WTC11 (cell line): Measurements from ENCODE around the gene DRG2. TPM values are rescaled to one million over a fixed set of nuclear protein-coding genes. Genes with fewer than 3 reads are reported as not detected.

Experiments
- ATAC-seq: fragments of 200-7000 bp; cut with Tn5 transposase; 2 replicates; pipeline ENCODE4 v1.10.0; 2021; ENCODE audit warnings: mild to moderate bottlenecking, moderate library complexity
- CTCF ChIA-PET: fragments of 300-600 bp; sonication (Branson Sonifier 250); formaldehyde crosslinking; loops from one replicate; lab custom pipeline; 2021; ENCODE audit warnings: antibody characterized with exemption; lab: Charles Lee
- POLR2A ChIA-PET: fragments of 350-600 bp; sonication (Branson Sonifier 250); formaldehyde crosslinking; loops from one replicate; lab custom pipeline; 2021; ENCODE audit warnings: antibody characterized with exemption; lab: Charles Lee
- DNase-seq: peaks from one replicate; pipeline ENCODE4 v3.0.0; 2021; ENCODE audit warnings: low spot score
- H3K27ac Mint-ChIP-seq: 2 replicates; pipeline ENCODE4 v1.8.0; 2021; ENCODE audit warnings: mixed read lengths
- H3K27me3 Mint-ChIP-seq: 2 replicates; pipeline ENCODE4 v1.8.0; 2021; ENCODE audit warnings: low read depth, mild to moderate bottlenecking, moderate library complexity, mixed read lengths
- H3K36me3 Mint-ChIP-seq: 2 replicates; pipeline ENCODE4 v1.8.0; 2021; ENCODE audit warnings: mixed read lengths
- H3K4me1 Mint-ChIP-seq: 2 replicates; pipeline ENCODE4 v1.8.0; 2022; ENCODE audit warnings: mixed read lengths
- H3K4me3 Mint-ChIP-seq: 2 replicates; pipeline ENCODE4 v1.8.0; 2021; ENCODE audit warnings: mild to moderate bottlenecking, moderate library complexity, mixed read lengths
- H3K9me3 Mint-ChIP-seq: 2 replicates; pipeline ENCODE4 v1.8.0; 2021; ENCODE audit warnings: mixed read lengths
- EMX1 ChIP-seq: fragments of 250-450 bp; sonication (Bioruptor Pico); IDR thresholded peaks from 2 replicates; pipeline ENCODE4 v1.8.0; 2021; ENCODE audit warnings: mild to moderate bottlenecking
- ETV6 ChIP-seq: sonication (generic); formaldehyde crosslinking; IDR thresholded peaks from 2 replicates; pipeline ENCODE4 v1.8.1; 2022; ENCODE audit warnings: mild to moderate bottlenecking, missing genetic modification reagents
- FOXK1 ChIP-seq: sonication (generic); formaldehyde crosslinking; IDR thresholded peaks from 2 replicates; pipeline ENCODE4 v1.8.0; 2022; ENCODE audit warnings: mild to moderate bottlenecking, moderate library complexity, missing genetic modification reagents
- HMGA2 ChIP-seq: fragments of 250-450 bp; sonication (Bioruptor Pico); IDR thresholded peaks from 2 replicates; pipeline ENCODE4 v1.4.0; 2021; ENCODE audit warnings: mild to moderate bottlenecking, moderate library complexity
- JAZF1 ChIP-seq: fragments of 250-450 bp; sonication (Bioruptor Pico); IDR thresholded peaks from 2 replicates; pipeline ENCODE4 v1.9.0; 2021; ENCODE audit warnings: moderate library complexity, mild to moderate bottlenecking, inconsistent platforms
- NFATC4 ChIP-seq: fragments of 250-450 bp; sonication (Bioruptor Pico); IDR thresholded peaks from 2 replicates; pipeline ENCODE4 v1.9.0; 2021; ENCODE audit warnings: mild to moderate bottlenecking
- NR2C2 ChIP-seq: sonication (generic); formaldehyde crosslinking; IDR thresholded peaks from 2 replicates; pipeline ENCODE4 v1.8.0; 2022; ENCODE audit warnings: mild to moderate bottlenecking, missing genetic modification reagents
- RORB ChIP-seq: fragments of 250-450 bp; sonication (Bioruptor Pico); IDR thresholded peaks from 2 replicates; pipeline ENCODE4 v1.9.0; 2021; ENCODE audit warnings: mild to moderate bottlenecking
- SMAD3 ChIP-seq: sonication (generic); formaldehyde crosslinking; IDR thresholded peaks from 2 replicates; pipeline ENCODE4 v1.8.0; 2022; ENCODE audit warnings: missing genetic modification reagents, mild to moderate bottlenecking, borderline replicate concordance
- SMAD4 ChIP-seq: sonication (generic); formaldehyde crosslinking; IDR thresholded peaks from 2 replicates; pipeline ENCODE4 v1.8.0; 2022; ENCODE audit warnings: mild to moderate bottlenecking, missing genetic modification reagents
- ZNF121 ChIP-seq: sonication (generic); formaldehyde crosslinking; IDR thresholded peaks from 2 replicates; pipeline ENCODE4 v1.8.0; 2023; ENCODE audit warnings: missing genetic modification reagents
- total RNA-seq: library from RNA; stranded (reverse); gene quantifications from 3 replicates; pipeline ENCODE4 v1.2.3, GENCODE V29; 2021
- TF ChIP-seq, protein P1 (sequence below): sonication (generic); formaldehyde crosslinking; IDR thresholded peaks from 2 replicates; pipeline ENCODE4 v1.8.1; 2023; ENCODE audit warnings: mild to moderate bottlenecking, missing genetic modification reagents, moderate library complexity
- TF ChIP-seq, protein P2 (sequence below): fragments of 250-450 bp; sonication (Bioruptor Pico); conservative IDR thresholded peaks from 2 replicates; pipeline ENCODE4 v1.9.0; 2021; ENCODE audit warnings: mild to moderate bottlenecking
- TF ChIP-seq, protein P3 (sequence below): sonication (generic); formaldehyde crosslinking; IDR thresholded peaks from 2 replicates; pipeline ENCODE4 v1.8.0; 2022; ENCODE audit warnings: mild to moderate bottlenecking, missing genetic modification reagents
- TF ChIP-seq, protein P4 (sequence below): sonication (generic); formaldehyde crosslinking; IDR thresholded peaks from 2 replicates; pipeline ENCODE4 v1.8.1; 2023; ENCODE audit warnings: mild to moderate bottlenecking, missing genetic modification reagents
- TF ChIP-seq, protein P5 (sequence below): fragments of 250-450 bp; sonication (Bioruptor Pico); IDR thresholded peaks from 2 replicates; pipeline ENCODE4 v1.9.0; 2021; ENCODE audit warnings: mild to moderate bottlenecking
- TF ChIP-seq, protein P6 (sequence below): sonication (generic); formaldehyde crosslinking; IDR thresholded peaks from 2 replicates; pipeline ENCODE4 v1.8.1; 2023; ENCODE audit warnings: mild to moderate bottlenecking, moderate library complexity, missing genetic modification reagents
- TF ChIP-seq, protein P7 (sequence below): sonication (generic); formaldehyde crosslinking; IDR thresholded peaks from 2 replicates; pipeline ENCODE4 v1.8.1; 2023; ENCODE audit warnings: mild to moderate bottlenecking, missing genetic modification reagents, moderate library complexity
- TF ChIP-seq, protein P8 (sequence below): sonication (generic); formaldehyde crosslinking; IDR thresholded peaks from 2 replicates; pipeline ENCODE4 v1.8.1; 2023; ENCODE audit warnings: mild to moderate bottlenecking, missing genetic modification reagents
- TF ChIP-seq, protein P9 (sequence below): fragments of 250-450 bp; sonication (Bioruptor Pico); IDR thresholded peaks from 2 replicates; pipeline ENCODE4 v1.9.0; 2021; ENCODE audit warnings: mild to moderate bottlenecking, borderline replicate concordance

The DRG2 gene
- total RNA-seq, 1 experiment from 2014 or later: 41.4 TPM

DNA sequence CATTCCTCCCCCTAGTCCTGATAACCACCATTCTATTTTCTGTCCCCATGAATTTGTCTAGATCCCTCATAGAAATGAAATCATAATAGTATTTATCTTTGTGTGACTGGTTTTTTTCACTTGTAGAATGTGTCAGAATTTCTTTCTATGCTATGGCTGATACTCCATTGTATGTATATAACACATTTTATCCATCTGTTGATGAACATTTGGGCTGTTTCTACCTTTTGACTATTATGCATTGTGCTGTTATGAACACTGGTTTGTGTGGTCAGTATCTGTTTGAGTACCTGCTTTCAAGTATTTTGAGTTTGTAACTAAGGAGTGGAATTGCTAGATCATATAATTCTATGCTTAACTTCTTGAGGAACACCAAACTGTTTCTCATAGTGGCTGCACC is 16.0 kb upstream of the DRG2 start:
- H3K36me3 Mint-ChIP-seq: no peaks in the 10 kb centered on the region
- no peak for ATAC-seq
- TF ChIP-seq, protein P1, sequence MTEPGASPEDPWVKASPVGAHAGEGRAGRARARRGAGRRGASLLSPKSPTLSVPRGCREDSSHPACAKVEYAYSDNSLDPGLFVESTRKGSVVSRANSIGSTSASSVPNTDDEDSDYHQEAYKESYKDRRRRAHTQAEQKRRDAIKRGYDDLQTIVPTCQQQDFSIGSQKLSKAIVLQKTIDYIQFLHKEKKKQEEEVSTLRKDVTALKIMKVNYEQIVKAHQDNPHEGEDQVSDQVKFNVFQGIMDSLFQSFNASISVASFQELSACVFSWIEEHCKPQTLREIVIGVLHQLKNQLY (CRISPR knock-in tag): no peak
- no peak for TF ChIP-seq ZNF121
- no peak for TF ChIP-seq FOXK1 (CRISPR knock-in tag)
- no peak for TF ChIP-seq EMX1 (CRISPR knock-in tag)
- no peak for TF ChIP-seq NFATC4 (CRISPR knock-in tag)
- no peak for TF ChIP-seq SMAD3
- TF ChIP-seq, protein P2, sequence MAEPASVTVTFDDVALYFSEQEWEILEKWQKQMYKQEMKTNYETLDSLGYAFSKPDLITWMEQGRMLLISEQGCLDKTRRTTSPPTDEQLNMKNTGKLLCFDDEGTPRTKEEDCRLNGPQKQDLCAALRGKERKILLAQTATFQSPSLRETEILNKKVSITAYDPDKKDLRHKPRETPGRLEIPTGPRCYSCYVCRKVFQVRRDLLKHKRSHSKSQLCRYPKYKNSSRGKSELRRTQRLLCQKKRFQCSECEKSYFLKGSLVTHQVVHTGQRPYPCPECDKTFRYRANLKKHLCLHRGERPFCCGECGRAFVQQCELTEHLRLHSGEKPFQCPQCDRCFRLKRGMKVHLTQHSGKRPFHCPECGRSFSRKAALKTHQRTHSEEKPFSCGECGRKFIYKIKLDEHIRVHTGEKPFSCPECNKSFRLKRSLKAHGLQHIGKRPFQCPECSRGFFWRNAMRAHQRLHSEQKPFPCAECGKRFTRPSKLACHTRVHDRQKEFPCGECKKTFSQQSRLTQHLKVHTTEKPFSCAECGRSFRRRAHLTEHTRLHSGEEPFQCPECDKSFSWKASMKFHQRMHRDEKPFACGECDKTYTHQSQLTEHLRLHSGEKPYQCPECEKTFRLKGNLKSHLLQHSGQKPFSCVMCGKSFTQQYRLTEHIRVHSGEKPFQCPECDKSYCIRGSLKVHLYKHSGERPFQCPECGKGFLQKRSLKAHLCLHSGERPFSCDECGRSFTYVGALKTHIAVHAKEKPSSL (CRISPR knock-in tag): no peak
- TF ChIP-seq RORB (CRISPR knock-in tag): no peak
- TF ChIP-seq, protein P3, sequence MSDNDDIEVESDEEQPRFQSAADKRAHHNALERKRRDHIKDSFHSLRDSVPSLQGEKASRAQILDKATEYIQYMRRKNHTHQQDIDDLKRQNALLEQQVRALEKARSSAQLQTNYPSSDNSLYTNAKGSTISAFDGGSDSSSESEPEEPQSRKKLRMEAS (CRISPR knock-in tag): no peak
- TF ChIP-seq, protein P4, sequence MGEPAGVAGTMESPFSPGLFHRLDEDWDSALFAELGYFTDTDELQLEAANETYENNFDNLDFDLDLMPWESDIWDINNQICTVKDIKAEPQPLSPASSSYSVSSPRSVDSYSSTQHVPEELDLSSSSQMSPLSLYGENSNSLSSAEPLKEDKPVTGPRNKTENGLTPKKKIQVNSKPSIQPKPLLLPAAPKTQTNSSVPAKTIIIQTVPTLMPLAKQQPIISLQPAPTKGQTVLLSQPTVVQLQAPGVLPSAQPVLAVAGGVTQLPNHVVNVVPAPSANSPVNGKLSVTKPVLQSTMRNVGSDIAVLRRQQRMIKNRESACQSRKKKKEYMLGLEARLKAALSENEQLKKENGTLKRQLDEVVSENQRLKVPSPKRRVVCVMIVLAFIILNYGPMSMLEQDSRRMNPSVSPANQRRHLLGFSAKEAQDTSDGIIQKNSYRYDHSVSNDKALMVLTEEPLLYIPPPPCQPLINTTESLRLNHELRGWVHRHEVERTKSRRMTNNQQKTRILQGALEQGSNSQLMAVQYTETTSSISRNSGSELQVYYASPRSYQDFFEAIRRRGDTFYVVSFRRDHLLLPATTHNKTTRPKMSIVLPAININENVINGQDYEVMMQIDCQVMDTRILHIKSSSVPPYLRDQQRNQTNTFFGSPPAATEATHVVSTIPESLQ (CRISPR knock-in tag): no peak
- TF ChIP-seq, protein P5, sequence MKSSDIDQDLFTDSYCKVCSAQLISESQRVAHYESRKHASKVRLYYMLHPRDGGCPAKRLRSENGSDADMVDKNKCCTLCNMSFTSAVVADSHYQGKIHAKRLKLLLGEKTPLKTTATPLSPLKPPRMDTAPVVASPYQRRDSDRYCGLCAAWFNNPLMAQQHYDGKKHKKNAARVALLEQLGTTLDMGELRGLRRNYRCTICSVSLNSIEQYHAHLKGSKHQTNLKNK: no peak
- TF ChIP-seq, protein P6, sequence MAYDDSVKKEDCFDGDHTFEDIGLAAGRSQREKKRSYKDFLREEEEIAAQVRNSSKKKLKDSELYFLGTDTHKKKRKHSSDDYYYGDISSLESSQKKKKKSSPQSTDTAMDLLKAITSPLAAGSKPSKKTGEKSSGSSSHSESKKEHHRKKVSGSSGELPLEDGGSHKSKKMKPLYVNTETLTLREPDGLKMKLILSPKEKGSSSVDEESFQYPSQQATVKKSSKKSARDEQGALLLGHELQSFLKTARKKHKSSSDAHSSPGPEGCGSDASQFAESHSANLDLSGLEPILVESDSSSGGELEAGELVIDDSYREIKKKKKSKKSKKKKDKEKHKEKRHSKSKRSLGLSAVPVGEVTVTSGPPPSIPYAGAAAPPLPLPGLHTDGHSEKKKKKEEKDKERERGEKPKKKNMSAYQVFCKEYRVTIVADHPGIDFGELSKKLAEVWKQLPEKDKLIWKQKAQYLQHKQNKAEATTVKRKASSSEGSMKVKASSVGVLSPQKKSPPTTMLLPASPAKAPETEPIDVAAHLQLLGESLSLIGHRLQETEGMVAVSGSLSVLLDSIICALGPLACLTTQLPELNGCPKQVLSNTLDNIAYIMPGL (CRISPR knock-in tag): no peak
- TF ChIP-seq NR2C2 (CRISPR knock-in tag): no peak
- no peak for TF ChIP-seq HMGA2 (CRISPR knock-in tag)
- no peak for TF ChIP-seq SMAD4
- TF ChIP-seq, protein P7, sequence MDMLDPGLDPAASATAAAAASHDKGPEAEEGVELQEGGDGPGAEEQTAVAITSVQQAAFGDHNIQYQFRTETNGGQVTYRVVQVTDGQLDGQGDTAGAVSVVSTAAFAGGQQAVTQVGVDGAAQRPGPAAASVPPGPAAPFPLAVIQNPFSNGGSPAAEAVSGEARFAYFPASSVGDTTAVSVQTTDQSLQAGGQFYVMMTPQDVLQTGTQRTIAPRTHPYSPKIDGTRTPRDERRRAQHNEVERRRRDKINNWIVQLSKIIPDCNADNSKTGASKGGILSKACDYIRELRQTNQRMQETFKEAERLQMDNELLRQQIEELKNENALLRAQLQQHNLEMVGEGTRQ (CRISPR knock-in tag): no peak
- no peak for TF ChIP-seq JAZF1 (CRISPR knock-in tag)
- TF ChIP-seq, protein P8, sequence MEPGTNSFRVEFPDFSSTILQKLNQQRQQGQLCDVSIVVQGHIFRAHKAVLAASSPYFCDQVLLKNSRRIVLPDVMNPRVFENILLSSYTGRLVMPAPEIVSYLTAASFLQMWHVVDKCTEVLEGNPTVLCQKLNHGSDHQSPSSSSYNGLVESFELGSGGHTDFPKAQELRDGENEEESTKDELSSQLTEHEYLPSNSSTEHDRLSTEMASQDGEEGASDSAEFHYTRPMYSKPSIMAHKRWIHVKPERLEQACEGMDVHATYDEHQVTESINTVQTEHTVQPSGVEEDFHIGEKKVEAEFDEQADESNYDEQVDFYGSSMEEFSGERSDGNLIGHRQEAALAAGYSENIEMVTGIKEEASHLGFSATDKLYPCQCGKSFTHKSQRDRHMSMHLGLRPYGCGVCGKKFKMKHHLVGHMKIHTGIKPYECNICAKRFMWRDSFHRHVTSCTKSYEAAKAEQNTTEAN (CRISPR knock-in tag): no peak
- no peak for TF ChIP-seq ETV6 (CRISPR knock-in tag)
- TF ChIP-seq, protein P9, sequence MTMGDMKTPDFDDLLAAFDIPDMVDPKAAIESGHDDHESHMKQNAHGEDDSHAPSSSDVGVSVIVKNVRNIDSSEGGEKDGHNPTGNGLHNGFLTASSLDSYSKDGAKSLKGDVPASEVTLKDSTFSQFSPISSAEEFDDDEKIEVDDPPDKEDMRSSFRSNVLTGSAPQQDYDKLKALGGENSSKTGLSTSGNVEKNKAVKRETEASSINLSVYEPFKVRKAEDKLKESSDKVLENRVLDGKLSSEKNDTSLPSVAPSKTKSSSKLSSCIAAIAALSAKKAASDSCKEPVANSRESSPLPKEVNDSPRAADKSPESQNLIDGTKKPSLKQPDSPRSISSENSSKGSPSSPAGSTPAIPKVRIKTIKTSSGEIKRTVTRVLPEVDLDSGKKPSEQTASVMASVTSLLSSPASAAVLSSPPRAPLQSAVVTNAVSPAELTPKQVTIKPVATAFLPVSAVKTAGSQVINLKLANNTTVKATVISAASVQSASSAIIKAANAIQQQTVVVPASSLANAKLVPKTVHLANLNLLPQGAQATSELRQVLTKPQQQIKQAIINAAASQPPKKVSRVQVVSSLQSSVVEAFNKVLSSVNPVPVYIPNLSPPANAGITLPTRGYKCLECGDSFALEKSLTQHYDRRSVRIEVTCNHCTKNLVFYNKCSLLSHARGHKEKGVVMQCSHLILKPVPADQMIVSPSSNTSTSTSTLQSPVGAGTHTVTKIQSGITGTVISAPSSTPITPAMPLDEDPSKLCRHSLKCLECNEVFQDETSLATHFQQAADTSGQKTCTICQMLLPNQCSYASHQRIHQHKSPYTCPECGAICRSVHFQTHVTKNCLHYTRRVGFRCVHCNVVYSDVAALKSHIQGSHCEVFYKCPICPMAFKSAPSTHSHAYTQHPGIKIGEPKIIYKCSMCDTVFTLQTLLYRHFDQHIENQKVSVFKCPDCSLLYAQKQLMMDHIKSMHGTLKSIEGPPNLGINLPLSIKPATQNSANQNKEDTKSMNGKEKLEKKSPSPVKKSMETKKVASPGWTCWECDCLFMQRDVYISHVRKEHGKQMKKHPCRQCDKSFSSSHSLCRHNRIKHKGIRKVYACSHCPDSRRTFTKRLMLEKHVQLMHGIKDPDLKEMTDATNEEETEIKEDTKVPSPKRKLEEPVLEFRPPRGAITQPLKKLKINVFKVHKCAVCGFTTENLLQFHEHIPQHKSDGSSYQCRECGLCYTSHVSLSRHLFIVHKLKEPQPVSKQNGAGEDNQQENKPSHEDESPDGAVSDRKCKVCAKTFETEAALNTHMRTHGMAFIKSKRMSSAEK (CRISPR knock-in tag): no peak
- DNase-seq: no peak
- H3K27ac Mint-ChIP-seq: no peak overlapping the region
- no peaks in the 10 kb centered on the region for H3K9me3 Mint-ChIP-seq
- peaks cover 5% of the 10 kb centered on the region for H3K4me1 Mint-ChIP-seq
- H3K27me3 Mint-ChIP-seq: peaks cover 4% of the 10 kb centered on the region; the same call in 1 of the 2 replicates
- H3K4me3 Mint-ChIP-seq: no peak overlapping the region
- ChIA-PET CTCF (no interaction called here), POLR2A (no interaction called here)
